HG02610 (cell line): Measurements from ENCODE around the gene C8B.

Experiments
- ATAC-seq: cut with Tn5 transposase; IDR thresholded peaks from one replicate; pipeline ENCODE4 v1.9.1; 2021; ENCODE audit warnings: mild to moderate bottlenecking, moderate library complexity; ENCODE audit not compliant: unreplicated experiment

C8B gene

DNA sequence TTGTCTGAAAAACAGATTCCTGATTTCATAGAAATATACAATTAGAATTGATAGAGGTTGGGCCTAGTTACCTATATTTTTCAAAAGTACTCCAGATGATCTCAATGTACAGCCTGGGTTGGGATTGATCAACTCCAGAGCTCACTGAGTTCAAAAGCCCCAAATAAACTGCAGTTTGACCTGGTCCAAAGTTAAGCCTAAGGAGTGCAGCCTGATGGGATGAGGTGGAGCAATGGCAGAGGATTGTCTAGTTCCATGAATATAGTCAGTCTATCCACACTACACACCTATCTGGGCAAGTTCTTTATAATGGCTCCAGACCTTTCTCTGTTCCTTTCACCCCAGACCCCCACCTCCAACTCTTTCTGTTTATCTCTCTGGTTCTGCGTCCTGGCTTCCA, 62.0 kb downstream of the C8B start:
- ATAC-seq: no peak

DNA sequence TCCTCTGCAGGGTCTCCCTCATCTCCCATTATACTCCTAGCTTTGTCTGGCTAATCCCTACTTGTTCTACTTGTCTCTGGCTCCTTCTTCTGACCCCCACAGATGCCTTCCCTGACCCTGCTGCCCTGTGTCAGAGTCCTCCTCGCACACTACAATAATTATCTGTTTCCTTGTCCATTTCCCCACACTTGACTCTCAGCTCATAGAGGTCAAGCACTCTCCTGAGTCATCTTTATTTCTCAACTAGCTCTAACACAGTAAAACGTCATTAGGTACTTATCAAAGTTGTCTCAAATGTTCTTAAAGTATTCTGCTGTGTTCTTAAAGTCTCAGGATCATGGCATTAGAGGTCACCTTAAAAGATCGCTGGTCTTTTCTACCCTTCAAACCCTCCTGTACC, 64.1 kb downstream of the C8B start:
- ATAC-seq: no peak

DNA sequence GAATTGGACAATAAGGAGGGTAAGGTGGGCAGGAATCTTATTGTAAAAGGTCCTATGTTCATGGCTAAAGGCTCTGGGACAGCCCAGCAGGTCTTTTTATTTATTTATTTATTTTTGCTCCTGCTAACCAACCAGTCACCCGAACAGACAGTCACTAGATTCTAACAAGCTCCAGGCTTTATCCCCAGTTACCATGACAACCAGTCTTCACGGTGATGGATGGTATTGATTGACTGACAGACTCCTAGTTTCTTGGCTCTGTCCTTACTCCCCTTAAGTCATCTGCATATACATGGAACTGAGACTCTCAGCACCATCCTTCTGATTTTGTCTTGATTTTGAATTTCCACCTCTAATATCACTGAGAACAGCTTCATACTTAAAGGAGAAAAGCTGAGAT, 66.9 kb downstream of the C8B start:
- no peak for ATAC-seq

DNA sequence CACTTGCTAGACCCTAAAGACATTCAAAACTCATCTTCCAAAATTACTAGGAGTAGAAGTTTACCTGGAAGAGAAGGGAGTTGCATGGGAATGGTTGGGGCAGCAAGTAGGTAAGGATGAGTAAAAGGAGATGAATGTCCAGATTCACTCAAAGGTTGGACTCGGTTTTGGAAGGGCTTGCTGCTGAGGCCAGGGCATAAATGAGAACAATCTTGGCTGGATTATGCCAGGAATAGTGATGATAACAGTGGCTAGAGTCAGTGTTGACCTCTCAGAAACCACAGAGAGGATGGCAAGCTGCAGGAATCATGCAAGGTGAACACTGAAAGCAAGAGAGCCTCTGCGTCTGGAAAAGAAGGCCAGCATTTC, 67.8 kb downstream of the C8B start:
- ATAC-seq: no peak

DNA sequence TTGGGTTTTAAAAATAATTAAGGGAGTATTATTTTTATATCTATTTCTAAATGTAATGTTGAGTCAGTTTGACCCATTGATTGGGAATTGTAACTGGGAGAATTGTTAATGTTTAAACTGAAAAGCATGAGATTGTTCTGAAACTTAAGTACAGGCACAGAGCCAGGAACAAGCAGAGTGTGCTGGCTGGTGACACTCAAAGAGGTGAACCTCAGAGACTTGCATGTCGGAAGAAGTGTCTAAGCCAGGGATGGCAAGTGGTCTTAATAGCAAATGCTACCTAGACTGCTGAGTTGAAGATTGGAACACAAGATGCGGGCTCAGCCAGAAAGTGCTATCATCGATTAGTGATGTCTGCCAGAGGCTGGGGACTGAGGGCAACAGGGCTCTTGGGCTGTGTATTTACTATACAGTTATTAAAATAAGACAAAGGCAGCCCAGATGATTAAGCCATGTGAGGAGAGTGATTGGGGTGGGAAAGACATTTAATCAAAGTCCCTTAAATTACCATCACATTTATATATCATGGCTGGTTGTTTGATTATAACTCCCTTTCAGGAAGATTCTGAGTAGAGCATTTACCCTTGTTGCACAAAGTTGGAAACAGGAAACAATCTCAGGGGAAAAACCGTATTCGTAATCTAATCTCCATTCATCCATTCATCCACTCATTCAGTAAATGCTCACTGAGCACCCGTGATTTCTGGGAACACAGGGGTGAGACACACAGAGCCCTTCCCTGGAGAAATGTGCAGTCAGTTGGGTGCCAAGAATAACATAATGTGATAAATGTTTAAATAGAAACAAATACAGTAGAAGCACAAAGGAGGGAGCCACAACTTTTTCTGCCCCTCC, 68.4 kb downstream of the C8B start:
- ATAC-seq: no peak

DNA sequence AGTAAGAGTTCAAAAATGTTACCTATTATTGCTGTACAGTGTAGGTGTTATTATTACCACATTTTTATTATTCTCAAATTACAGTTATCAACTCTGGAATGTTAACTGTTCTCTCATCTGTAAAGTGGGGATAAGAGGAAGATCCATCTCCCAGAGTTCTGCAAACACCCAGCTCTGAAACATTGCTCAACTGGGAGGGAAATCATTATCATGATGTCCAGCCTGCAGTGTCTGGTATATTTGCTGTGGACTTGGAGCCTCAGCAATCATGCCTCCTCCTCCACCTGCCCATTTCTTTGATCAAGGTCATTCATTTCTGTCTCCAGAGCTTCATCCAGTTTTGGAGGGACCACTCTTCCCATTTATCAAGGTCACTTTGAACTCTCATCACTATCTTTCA, 71.8 kb downstream of the C8B start:
- no peak for ATAC-seq

DNA sequence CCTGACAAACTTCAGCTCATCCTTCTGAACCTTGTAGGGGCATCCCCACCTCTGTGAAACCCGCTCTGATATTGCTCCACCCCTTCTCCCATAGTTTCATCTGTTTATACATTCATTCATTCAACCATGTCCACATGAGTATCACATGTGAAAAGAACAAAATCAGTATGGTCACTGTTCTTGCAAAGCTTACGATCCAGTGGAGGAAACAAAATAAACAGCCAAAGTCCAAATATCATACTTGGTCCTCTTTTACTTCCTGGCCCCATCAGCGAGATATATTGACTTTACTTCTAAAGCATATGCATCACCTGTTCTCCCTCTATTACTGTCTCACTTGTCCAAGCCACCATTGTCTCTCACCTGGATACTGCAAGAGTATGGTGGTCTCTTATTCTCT, 75.6 kb downstream of the C8B start:
- ATAC-seq: no peak

DNA sequence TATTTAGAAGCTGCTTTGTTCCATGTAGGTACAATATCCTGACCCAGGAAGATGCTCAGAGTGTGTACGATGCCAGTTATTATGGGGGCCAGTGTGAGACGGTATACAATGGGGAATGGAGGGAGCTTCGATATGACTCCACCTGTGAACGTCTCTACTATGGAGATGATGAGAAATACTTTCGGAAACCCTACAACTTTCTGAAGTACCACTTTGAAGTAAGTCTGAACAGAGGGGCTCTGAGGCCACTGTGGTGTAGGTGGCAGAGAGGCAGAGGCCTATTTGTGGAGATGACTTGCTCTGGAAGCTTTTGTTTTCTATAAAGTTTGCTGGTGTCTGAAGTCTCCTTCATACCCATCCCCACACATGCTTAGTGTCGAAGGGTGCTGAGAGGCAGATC, 84.4 kb downstream of the C8B start:
- no peak for ATAC-seq

DNA sequence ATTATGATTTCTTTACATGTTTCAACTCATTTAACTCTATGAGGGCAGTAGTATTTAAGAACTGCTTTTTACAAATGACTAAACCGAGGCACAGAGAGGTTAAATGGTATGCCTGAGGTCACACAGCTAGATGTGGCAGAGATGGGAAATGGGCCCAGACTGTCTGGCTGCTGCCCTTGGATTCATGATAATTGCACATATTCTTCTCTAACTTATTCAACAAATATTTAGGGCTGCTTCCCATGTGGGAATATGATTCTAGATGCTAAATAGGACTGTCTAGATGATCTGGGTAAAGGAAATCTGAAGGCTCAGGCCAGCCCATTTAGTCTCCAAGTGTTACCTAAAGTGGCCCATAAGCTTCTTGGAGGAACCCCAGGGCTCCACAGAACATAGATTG, 85.0 kb downstream of the C8B start:
- ATAC-seq: no peak
